RCC 7860 (cell line): ENCODE measurements around the gene LRRFIP2.
A peak's percentile ranks its signal among the peaks of the same experiment; 100 is the strongest.
"Not testable (repeated sequence)": the region's sequence is repeated elsewhere in the genome, so short reads cannot be mapped to it uniquely, and the experiment has no call there.

Experiments used
- DNase-seq: peaks from one replicate; pipeline ENCODE4 v3.0.0-alpha.2; 2015; ENCODE audit warnings: low spot score
- FAIRE-seq: peaks from 2 replicates; lab custom pipeline; 2012; peaks lifted over from hg19 to GRCh38; lab: Jason Lieb, UNC

LRRFIP2 gene

DNA sequence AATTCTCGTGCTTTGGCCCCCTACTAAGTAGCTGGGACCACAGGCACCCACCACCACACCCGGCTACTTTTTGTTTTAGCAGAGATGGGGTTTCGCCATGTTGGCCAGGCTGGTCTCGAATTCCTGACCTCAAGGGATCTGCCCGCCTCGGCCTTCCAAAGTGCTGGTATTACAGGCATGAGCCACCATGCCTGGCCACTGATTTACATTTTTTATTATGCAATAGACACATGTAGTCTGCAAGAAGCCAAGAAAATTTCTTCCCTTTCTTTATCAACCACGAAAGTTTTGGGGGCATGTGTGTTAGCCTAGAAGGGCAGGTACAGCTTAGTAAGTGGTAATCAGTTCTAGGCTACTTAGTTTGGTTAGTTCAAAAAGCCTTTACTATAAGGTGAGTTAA, 51.1 kb downstream of the LRRFIP2 start:
- DNase-seq (no peak), FAIRE-seq (no peak)

DNA sequence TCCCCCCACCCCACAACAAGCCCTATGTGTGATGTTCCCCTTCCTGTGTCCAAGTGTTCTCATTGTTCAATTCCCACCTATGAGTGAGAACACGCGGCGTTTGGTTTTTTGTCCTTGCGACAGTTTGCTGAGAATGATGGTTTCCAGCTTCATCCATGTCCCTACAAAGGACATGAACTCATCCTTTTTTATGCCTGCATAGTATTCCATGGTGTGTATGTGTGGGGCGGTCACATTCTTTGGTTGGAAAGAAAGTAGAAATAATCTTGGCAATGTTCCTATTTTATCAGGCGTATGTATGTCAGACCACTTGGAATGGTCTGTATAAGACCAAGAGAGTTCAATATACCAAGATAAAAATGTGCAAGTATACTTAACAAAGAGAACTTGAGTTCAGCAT, 52.3 kb downstream of the LRRFIP2 start:
- DNase-seq, FAIRE-seq: not testable (repeated sequence)

DNA sequence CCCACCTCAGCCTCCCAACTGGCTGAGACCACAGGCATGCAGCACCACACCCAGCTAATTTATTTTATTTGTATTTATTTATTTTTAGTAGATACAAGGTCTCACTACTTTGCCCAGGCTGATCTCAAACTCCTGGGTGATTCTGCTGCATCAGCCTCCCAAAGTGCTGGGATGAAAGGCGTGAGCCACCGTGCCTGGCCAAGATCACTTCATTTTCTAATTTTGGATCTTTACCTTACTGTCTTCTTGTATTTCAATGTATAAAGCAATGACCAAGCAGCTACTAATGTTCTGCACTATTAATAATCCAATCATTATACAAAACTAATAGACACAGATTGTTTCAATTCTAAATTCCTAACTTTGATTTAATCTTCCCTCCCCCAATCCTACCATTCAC, 56.2 kb downstream of the LRRFIP2 start:
- FAIRE-seq (no peak), DNase-seq (no peak)

DNA sequence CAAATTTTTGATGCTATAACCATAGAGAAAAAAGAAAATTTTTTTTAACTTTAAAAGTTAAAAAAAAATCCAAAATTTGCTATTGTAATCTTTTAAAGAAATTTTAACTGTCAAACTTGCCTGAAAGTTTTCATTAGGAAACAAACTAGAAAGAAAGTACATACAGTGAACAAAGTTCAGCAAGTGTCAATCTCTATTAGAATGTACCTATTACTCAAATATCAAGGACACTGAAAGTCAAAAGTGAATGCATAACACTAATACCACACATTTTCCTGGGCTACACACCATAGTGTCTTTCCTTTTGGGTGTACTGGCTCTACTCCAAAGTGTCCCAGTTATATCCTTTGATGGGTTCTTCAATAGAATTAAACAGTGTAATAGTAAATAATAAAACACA, 56.8 kb downstream of the LRRFIP2 start:
- DNase-seq: no peak
- FAIRE-seq: no peak

DNA sequence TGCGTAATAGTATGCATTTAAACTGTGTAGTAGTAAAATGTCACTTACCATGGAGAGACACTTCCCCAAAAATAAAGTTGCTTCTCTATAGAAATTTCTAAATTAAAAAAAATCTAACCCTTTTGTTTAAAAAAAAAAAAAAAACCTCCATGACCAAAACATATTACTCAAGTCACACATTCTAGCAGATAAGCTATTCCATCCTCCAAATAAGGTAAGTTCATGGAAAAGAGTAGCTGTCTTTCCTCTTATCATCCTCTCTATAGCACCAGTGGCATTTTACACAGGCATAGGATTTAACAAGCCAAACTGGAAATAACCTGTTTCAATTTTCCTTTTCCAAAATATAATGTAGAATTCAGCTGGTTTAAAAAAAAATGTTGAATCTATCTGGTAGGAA, 57.4 kb downstream of the LRRFIP2 start:
- no peak for DNase-seq
- no peak for FAIRE-seq

DNA sequence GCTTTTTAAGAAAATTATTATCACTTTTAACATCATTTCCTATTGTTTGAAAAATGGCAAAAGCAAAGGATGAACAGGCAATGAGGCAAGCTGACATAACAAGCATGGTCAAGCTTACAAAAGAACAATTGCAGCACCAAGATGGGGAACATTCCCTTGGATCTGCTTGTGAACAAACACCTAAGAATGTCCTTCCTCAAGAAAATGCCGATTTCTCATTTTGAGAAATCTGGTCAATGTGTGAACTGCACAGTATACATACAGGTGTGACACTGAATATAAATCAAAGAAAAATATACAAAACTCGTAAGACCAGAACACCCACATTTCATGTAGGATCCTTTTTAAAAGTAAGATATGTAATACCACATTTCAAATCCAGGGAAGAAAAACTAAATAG, 58.9 kb downstream of the LRRFIP2 start:
- FAIRE-seq (no peak), DNase-seq (no peak)

- FAIRE-seq (no peak), DNase-seq (no peak)
These were observed 59.9 kb downstream of the LRRFIP2 start for GRCh38 chr3:37114251-37115145.

- FAIRE-seq: no peak
- no peak for DNase-seq
These were observed 61.4 kb downstream of the LRRFIP2 start for GRCh38 chr3:37112987-37113386.

DNA sequence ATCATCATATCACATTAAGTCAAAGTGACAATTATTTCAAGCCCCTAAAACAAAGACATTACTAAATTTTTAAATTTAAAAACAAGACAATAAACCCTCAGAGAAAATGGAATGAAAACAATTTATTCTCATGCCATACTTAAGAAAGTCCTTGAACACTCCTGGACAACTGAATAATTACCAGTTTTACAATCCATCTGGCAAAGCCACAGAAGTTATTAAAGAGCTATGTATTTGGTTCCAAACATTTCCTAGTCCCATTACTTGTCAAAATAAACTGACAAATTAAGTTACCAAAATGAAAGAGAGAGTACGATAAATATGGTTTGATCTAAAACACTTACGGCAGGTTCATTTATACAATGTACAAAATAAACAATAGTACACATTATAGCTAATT, 63.2 kb downstream of the LRRFIP2 start:
- no peak for FAIRE-seq
- DNase-seq: no peak

GRCh38 chr3:37107846-37108245, 66.5 kb downstream of the LRRFIP2 start:
- FAIRE-seq: no peak
- DNase-seq: no peak

DNA sequence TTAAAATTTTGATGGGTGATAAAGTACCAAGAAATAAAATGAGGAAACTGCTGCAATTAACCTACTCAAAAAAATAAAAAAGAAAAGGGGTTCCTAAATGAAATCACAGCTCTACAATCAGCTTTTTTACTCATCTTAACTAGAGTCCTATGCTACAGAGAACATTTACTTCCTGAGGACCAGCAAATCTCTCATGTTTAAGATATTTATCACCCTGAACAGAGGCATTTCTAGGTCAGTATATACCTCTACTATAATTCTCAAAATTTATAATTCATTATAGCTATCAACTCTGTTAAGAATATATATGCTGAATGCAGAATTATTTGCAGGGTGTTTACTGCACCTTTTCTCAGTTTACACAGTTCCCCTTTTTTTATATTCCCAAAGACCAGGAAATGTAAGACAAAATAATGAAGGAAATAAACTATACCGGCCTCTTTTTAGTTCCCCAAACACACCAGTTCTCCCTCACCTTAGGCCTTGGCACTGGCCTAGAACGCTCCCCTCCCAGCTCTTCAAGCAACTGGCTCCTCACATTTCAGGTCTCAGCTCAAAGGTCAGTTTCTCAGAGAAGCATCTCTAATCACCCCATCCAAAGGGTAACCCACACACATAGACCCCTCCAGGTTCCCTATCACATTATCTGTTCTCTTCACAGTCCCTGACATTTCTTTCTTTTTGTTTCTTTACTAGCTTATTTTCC, 71.1 kb downstream of the LRRFIP2 start:
- DNase-seq (no peak), FAIRE-seq (no peak)

DNA sequence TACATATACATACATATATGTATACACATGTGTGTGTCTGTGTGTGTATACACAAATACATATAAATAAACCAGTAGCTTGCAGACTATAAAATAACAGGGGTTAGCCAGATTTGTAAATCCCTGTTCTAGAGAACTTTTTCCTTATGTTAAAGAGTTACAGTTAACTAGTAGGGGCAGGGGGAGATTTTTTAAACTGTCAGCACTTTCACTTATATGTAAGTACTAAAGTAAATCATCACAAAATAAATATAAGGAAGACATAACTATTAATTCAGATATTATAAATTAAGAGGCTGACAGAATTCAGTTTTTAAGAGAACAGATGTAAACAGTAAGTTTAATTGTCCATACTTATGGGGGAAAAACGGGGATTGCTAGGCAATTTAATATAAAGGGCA, 74.0 kb downstream of the LRRFIP2 start:
- FAIRE-seq (no peak), DNase-seq (no peak)

DNA sequence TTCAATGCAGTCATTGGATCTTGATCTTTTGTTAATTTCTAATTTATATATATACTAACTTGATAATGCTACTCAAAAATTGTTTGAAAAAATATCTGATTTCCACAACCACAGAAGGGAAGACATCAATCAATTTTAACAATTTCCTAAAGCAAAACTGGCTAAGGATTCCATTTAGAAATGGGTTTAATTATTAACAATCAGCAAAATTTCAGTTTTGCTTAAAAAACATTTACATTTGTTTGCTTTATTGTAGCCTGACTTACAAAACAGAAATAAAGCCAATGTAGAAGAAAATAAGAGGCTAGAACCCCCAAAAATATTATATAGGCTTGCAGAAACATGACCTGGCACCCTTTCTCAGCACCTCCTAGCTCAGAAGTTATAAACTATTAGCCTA, 74.9 kb downstream of the LRRFIP2 start:
- FAIRE-seq: no peak

GRCh38 chr3:37098884-37099283, 75.5 kb downstream of the LRRFIP2 start:
- no peak for DNase-seq

More for the DNA sequence above, 74.9 kb downstream of the LRRFIP2 start:
- no peak for DNase-seq

GRCh38 chr3:37097776-37098175, 76.6 kb downstream of the LRRFIP2 start:
- DNase-seq (peak; percentile 39), FAIRE-seq (peak; percentile 88)

More at GRCh38 chr3:37098884-37099283, 75.5 kb downstream of the LRRFIP2 start:
- no peak for FAIRE-seq

GRCh38 chr3:37096975-37097374, 77.4 kb downstream of the LRRFIP2 start:
- no peak for FAIRE-seq
- no peak for DNase-seq

DNA sequence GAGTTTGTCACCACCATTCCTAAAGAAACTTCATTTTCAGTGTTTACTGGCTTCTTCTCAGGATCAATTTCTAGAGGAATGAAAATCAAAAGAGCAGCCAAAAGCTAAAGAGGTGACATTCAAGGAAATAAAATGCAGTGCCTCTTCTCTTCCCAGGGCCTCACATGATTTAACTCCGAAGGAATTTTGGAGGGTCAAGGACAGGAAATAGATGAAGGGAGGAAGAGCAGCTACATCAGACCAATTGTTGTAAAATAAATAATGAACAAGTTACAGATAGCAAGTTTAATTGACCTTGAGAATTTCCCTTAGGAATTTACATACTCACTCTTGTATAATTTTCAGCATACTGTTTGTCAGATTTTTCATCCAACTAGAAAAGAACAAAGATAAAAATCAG, 78.1 kb downstream of the LRRFIP2 start:
- peak; percentile 61 for FAIRE-seq
- DNase-seq: peak; percentile 38

DNA sequence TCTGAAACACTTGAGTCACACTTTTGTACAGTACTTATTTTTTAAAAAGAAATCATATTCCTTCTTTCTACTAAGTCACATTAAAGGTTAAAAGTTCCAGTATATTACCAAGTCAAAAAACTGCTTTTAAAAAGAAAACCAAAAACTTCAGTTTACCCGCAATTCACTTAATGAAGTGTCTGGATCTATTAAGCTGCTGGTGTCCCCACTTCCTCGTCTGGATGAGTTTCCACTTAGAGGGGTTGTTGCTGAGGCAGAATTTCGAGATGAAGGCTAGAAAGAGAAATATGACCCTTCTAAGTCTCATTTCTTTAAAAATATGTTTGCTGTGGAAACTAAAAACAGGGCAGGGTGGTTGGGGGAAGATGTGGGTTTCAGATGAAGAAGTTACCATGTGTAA, 79.7 kb downstream of the LRRFIP2 start:
- no peak for FAIRE-seq

DNA sequence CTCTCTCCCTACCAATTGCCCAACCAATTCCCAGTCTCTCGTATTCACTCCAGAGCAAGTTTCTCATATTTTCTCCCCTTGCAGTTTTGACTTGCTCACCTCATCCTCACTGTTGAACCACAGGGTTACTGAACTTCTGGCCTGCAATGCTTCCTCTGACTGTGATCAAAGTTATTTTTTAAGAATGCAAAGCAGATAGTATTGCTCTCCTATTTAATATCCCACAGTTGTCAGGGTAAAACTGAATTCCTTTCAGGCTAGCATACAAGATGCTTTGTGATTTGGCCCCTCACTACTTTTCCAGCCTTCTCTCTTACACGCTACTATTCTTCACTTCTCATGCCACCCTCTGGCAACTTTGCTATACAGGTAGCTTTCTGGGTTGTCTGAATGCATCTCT, 80.9 kb downstream of the LRRFIP2 start:
- no peak for DNase-seq
- FAIRE-seq: no peak

More for the DNA sequence above, 79.7 kb downstream of the LRRFIP2 start:
- no peak for DNase-seq

DNA sequence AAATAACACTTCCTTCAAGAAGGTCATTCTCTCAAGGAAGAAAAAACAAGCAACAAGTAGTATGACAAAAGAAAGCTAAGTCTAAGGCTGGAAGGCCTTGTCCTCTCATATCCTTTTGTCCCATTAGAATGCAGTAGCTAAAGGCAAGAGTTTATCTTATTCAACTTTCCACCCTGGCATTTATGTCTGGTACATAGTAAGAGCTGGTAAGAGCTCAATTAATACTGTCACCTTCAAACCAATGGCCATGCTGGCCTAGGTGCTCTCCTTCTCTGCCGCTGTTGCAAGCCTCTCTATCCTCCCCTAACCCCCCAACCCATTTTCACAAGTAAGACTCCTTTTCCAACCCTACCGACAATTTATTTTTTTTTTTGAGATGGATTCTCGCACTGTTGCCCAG, 81.9 kb downstream of the LRRFIP2 start:
- DNase-seq (no peak), FAIRE-seq (no peak)

DNA sequence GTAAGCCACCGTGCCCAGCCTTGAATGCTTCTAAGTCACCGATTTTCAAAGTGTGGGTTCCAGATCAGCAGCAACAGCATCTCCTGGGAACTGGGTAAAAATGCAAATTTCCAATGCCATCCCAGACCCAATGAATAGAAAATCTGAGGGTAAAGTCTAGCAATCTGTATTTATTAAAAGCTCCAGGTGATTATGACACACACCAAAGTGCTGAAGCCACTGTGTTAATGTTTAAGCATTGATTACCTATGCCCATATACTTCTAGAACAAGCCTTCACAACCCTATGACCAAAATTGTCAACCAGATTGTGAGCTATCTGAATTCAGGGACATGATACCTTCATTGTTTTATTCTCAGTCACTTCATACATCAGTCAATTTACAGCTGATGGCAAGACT, 86.5 kb downstream of the LRRFIP2 start:
- DNase-seq (no peak), FAIRE-seq (no peak)

GRCh38 chr3:37086918-37087317, 87.5 kb downstream of the LRRFIP2 start:
- DNase-seq (no peak), FAIRE-seq (no peak)
